ACHN (cell line): ENCODE data around the gene FAM90A1.
"Not testable (repeated sequence)": the region's sequence is repeated elsewhere in the genome, so short reads cannot be mapped to it uniquely, and the experiment has no call there.

ENCODE experiments used
- DNase-seq: peaks from one replicate; pipeline ENCODE4 v3.0.0-alpha.2; 2015
- in situ Hi-C: cut with HindIII; loops from 2 replicates; pipeline ENCODE4 v1.10.0; 2017; ENCODE audit warnings: low sequenced_read_pairs, low pct_ligation_motif_present, low pct_unique_long_range_greater_than_20kb

FAM90A1 gene

GRCh38 chr12:8184206-8184605 is 43.2 kb downstream of the FAM90A1 start:
- DNase-seq, in situ Hi-C loops: not testable (repeated sequence)

GRCh38 chr12:8183346-8183745 is 44.1 kb downstream of the FAM90A1 start:
- in situ Hi-C loops, DNase-seq: not testable (repeated sequence)

GRCh38 chr12:8182923-8183322 is 44.5 kb downstream of the FAM90A1 start:
- in situ Hi-C loops, DNase-seq: not testable (repeated sequence)

- in situ Hi-C loops, DNase-seq: not testable (repeated sequence)
These were observed 46.1 kb downstream of the FAM90A1 start for GRCh38 chr12:8181271-8181670.

GRCh38 chr12:8179989-8180585 is 47.3 kb downstream of the FAM90A1 start:
- in situ Hi-C loops, result not testable (repeated sequence)
- DNase-seq, result peak; percentile 61

GRCh38 chr12:8172911-8173310 is 54.5 kb downstream of the FAM90A1 start:
- DNase-seq, in situ Hi-C loops: not testable (repeated sequence)
